ENCODE results near the gene MRLN.

- TF ChIP-seq CTCF (IDR thresholded peaks at IDR 0.05; ENCODE audit: poor library complexity) (no peak), EZH2 (IDR thresholded peaks at IDR 0.05; ENCODE audit: borderline replicate concordance) (no peak)
Measured at GRCh38 chr10:59713196-59713821, 39.9 kb downstream of the MRLN start.

Data from hepatocyte (in vitro differentiated cells).